Stomach (tissue), 9 donors: Measurements from ENCODE around the gene MAP3K20. TPM values are rescaled to one million over a fixed set of nuclear protein-coding genes. Genes with fewer than 3 reads are reported as not detected.

ENCODE experiments used
- DNase-seq, 2 donors: peaks; one replicate each; pipeline versions ENCODE4 v3.0.0 to v3.0.0-alpha.2; 2013 to 2019
- H3K27ac ChIP-seq, 5 donors: fragments of 200-600 bp in 4 of 5; sonication (generic) in 4 of 5; one replicate each; pipeline ENCODE4 v1.5.1; 2013 to 2019; ENCODE audit warnings: mild to moderate bottlenecking in 1 of 5, moderate library complexity in 1 of 5
- H3K27me3 ChIP-seq, 3 donors: fragments of 200-600 bp; sonication (generic); one replicate each; pipeline ENCODE4 v1.5.1; 2017 to 2019; ENCODE audit warnings: mixed run types in 1 of 3
- H3K36me3 ChIP-seq, 4 donors: fragments of 200-600 bp; sonication (generic); 1 replicate in 3 of 4; 2 replicates in 1 of 4; pipeline ENCODE4 v1.5.1; 2016 to 2019
- H3K4me1 ChIP-seq, 4 donors: fragments of 200-600 bp; sonication (generic); one replicate each; pipeline ENCODE4 v1.5.1; 2016 to 2019
- H3K4me3 ChIP-seq, 4 donors: fragments of 200-600 bp; sonication (generic) in 3 of 4; one replicate each; pipeline ENCODE4 v1.5.1; 2016 to 2019; ENCODE audit warnings: mild to moderate bottlenecking in 1 of 4
- H3K9me3 ChIP-seq, 4 donors: fragments of 200-600 bp; sonication (generic); one replicate each; pipeline ENCODE4 v1.5.1; 2016 to 2019
- CTCF ChIP-seq, 7 experiments: fragments of 450-650 bp in 4 of 7; fragments of 200-600 bp in 3 of 7; sonication (generic) in 3 of 7; IDR thresholded peaks; one replicate each; pipeline ENCODE4 v1.5.1; 2016 to 2019; ENCODE audit warnings: antibody characterized with exemption in 7 of 7, control low read depth in 2 of 7, mild to moderate bottlenecking in 1 of 7
- EP300 ChIP-seq: sonication (generic); formaldehyde crosslinking; IDR thresholded peaks from one replicate; pipeline ENCODE4 v1.6.1; 2017; ENCODE audit warnings: antibody characterized with exemption
- POLR2A ChIP-seq, 4 donors: fragments of 450-650 bp; IDR thresholded peaks; one replicate each; pipeline ENCODE4 v1.6.1; 2016; ENCODE audit warnings: antibody characterized with exemption in 4 of 4, control low read depth in 2 of 4, mild to moderate bottlenecking in 1 of 4, moderate library complexity in 1 of 4
- POLR2AphosphoS5 ChIP-seq, 3 donors: sonication (generic); formaldehyde crosslinking; IDR thresholded peaks; one replicate each; pipeline ENCODE4 v1.6.1; 2016; ENCODE audit warnings: antibody characterized with exemption in 3 of 3
- WGBS, 5 donors: extraction: QIAGEN DNeasy Blood & Tissue Kit in 3 of 5; methylation state at CpG; one replicate each; pipeline versions ENCODE4 v1.1.5 to v1.1.7; 2013 to 2018; 5-methylcytosine and 5-hydroxymethylcytosine counted together
- intact Hi-C: fragments of 100-400 bp; cut with DNase I; formaldehyde crosslinking; loops from one replicate; pipeline ENCODE4 v1.15.1; 2023; ENCODE audit warnings: low total_unique reads
- polyA plus RNA-seq, 3 donors: library from polyadenylated mRNA; stranded (reverse); fragments of 200-250 nt; gene quantifications; one replicate each; pipeline ENCODE4 v1.2.3, GENCODE V29; 2013
- total RNA-seq, 5 donors: library from RNA; depleted of rRNA; stranded (reverse); fragments of >200 nt; gene quantifications; one replicate each; pipeline versions ENCODE4 v1.1.0 to v1.2.3, GENCODE V29; 2014 to 2016
- donor health status: healthy with polysubstance abuse.
- donor health status: Bipolar disorder and iron deficiency.
- donor health status: healthy.

The MAP3K20 gene
- total and polyA plus RNA-seq, 8 donors, result 9.3 to 180 (median 29.2) TPM

GRCh38 chr2:173051463-173052215 is 24.0 kb upstream of the MAP3K20 start:
- DNase-seq, result no peak
- Histone ChIP-seq H3K4me1 (peaks cover 3 to 25% (median 11%) of the 10 kb centered on the region in 4 donors), H3K27ac (no peak overlapping the region), H3K27me3 (no peaks in the 10 kb centered on the region), H3K4me3 (no peak overlapping the region), H3K36me3 (no peaks in the 10 kb centered on the region), H3K9me3 (no peaks in the 10 kb centered on the region)
- 75 to 84% (median 78%) methylated on average over 7 of the region's 7 CpGs for WGBS, 5 donors
- TF ChIP-seq CTCF (IDR thresholded peaks at IDR 0.05), result no peak
- no peak for TF ChIP-seq POLR2A (IDR thresholded peaks at IDR 0.05)
- TF ChIP-seq POLR2AphosphoS5 (IDR thresholded peaks at IDR 0.05), result no peak
- no peak for TF ChIP-seq EP300
- intact Hi-C loops, result no loop called here

GRCh38 chr2:173053043-173053699 is 22.5 kb upstream of the MAP3K20 start:
- no peak for TF ChIP-seq EP300
- TF ChIP-seq POLR2A (IDR thresholded peaks at IDR 0.05), result no peak
- TF ChIP-seq CTCF (IDR thresholded peaks at IDR 0.05), result no peak
- TF ChIP-seq POLR2AphosphoS5 (IDR thresholded peaks at IDR 0.05), result no peak
- intact Hi-C loops, result no loop called here
- WGBS, 5 donors, result 80 to 92% (median 90%) methylated on average over 3 of the region's 3 CpGs
- peaks cover 3 to 21% (median 10%) of the 10 kb centered on the region in 4 donors for H3K4me1 ChIP-seq
- no peaks in the 10 kb centered on the region for H3K36me3 ChIP-seq
- H3K9me3 ChIP-seq, result no peaks in the 10 kb centered on the region
- H3K4me3 ChIP-seq, result no peak overlapping the region
- no peak overlapping the region for H3K27ac ChIP-seq
- DNase-seq, result no peak
- no peaks in the 10 kb centered on the region for H3K27me3 ChIP-seq

- no peaks in the 10 kb centered on the region for H3K36me3 ChIP-seq
- no peak overlapping the region for H3K4me3 ChIP-seq
- WGBS, 5 donors, result 82 to 97% (median 92%) methylated on average over 3 of the region's 3 CpGs
- no peaks in the 10 kb centered on the region for H3K27me3 ChIP-seq
- no peaks in the 10 kb centered on the region for H3K9me3 ChIP-seq
- H3K4me1 ChIP-seq, result peaks cover 0 to 10% (median 3%) of the 10 kb centered on the region in 4 donors
- intact Hi-C loops, result no loop called here
- no peak overlapping the region for H3K27ac ChIP-seq
- TF ChIP-seq POLR2AphosphoS5 (IDR thresholded peaks at IDR 0.05) (no peak), CTCF (IDR thresholded peaks at IDR 0.05) (no peak), EP300 (no peak), POLR2A (IDR thresholded peaks at IDR 0.05) (no peak)
- no peak for DNase-seq
These were observed 21.2 kb upstream of the MAP3K20 start for GRCh38 chr2:173054466-173054865.

- Histone ChIP-seq H3K27me3 (no peaks in the 10 kb centered on the region), H3K36me3 (no peaks in the 10 kb centered on the region), H3K27ac (no peak overlapping the region), H3K4me1 (no peaks in the 10 kb centered on the region), H3K4me3 (no peak overlapping the region), H3K9me3 (no peaks in the 10 kb centered on the region)
- DNase-seq, result no peak
- no peak for TF ChIP-seq EP300
- TF ChIP-seq POLR2A (IDR thresholded peaks at IDR 0.05), result no peak
- TF ChIP-seq CTCF (IDR thresholded peaks at IDR 0.05), result no peak
- TF ChIP-seq POLR2AphosphoS5 (IDR thresholded peaks at IDR 0.05), result no peak
- WGBS, 5 donors, result 66 to 81% (median 78%) methylated on average over 4 of the region's 4 CpGs
- intact Hi-C loops, result no loop called here
These were observed 18.8 kb upstream of the MAP3K20 start for GRCh38 chr2:173056705-173057364.
